ENCODE data around the gene BDNF. TPM values are rescaled to one million over a fixed set of nuclear protein-coding genes. Genes with fewer than 3 reads are reported as not detected.
"Not testable (repeated sequence)": the region's sequence is repeated elsewhere in the genome, so short reads cannot be mapped to it uniquely, and the experiment has no call there.

The BDNF gene
- polyA plus RNA-seq (ENCODE audit: insufficient read length in 10 of 10), result 1 to 10 TPM in 8 of 10 donors, under 1 TPM in 2; 0.83 to 2.3 (median 1.3) TPM
- long read RNA-seq, donor 1, full-length matches to known transcripts, result 3 of 3 reads
- long read RNA-seq, donor 1, partial matches to known transcripts, result 0 of 3 reads
- long read RNA-seq, donor 1, other reads (novel, unspliced or antisense), result 0 of 3 reads
- long read RNA-seq, donor 2, full-length matches to known transcripts, result 2 of 2 reads
- long read RNA-seq, donor 2, partial matches to known transcripts, result 0 of 2 reads
- long read RNA-seq, donor 2, other reads (novel, unspliced or antisense), result 0 of 2 reads
- long read RNA-seq, donor 3, full-length matches to known transcripts, result 1 of 1 reads
- long read RNA-seq, donor 3, partial matches to known transcripts, result 0 of 1 reads
- long read RNA-seq, donor 3, other reads (novel, unspliced or antisense), result 0 of 1 reads
- long read RNA-seq, donor 4, result 0 reads
- long read RNA-seq, donor 5, result 0 reads
- long read RNA-seq, donor 6, result 0 reads
- long read RNA-seq, donor 7, full-length matches to known transcripts, result 2 of 2 reads
- long read RNA-seq, donor 7, partial matches to known transcripts, result 0 of 2 reads
- long read RNA-seq, donor 7, other reads (novel, unspliced or antisense), result 0 of 2 reads
- long read RNA-seq, donor 8, full-length matches to known transcripts, result 4 of 4 reads
- long read RNA-seq, donor 8, partial matches to known transcripts, result 0 of 4 reads
- long read RNA-seq, donor 8, other reads (novel, unspliced or antisense), result 0 of 4 reads
- long read RNA-seq, donor 9, result 0 reads

GRCh38 chr11:27700351-27701301, at the start of gene BDNF:
BDNF (minus strand) TSS chr11:27700455; CDS start chr11:27658564, 41,891 bp downstream.
- DNase-seq, result peak in 2 of 3 donors; percentile 29 to 72

- no peak for DNase-seq
Measured at GRCh38 chr11:27740362-27741013, 40.2 kb upstream of the BDNF start.

GRCh38 chr11:27735281-27735680, 35.0 kb upstream of the BDNF start:
- DNase-seq, result no peak

- DNase-seq, result not testable (repeated sequence)
Measured at GRCh38 chr11:27731803-27732202, 31.5 kb upstream of the BDNF start.

- DNase-seq, result no peak
Measured at GRCh38 chr11:27726981-27727380, 26.7 kb upstream of the BDNF start.

GRCh38 chr11:27723687-27724086, 23.4 kb upstream of the BDNF start:
- DNase-seq, result no peak

- DNase-seq, result no peak
Measured at GRCh38 chr11:27722953-27723344, 22.7 kb upstream of the BDNF start.

GRCh38 chr11:27722117-27722952, 22.1 kb upstream of the BDNF start:
- DNase-seq, result peak in 1 of 3 donors; percentile 29

GRCh38 chr11:27721264-27722116, 21.2 kb upstream of the BDNF start:
- DNase-seq, result no peak

GRCh38 chr11:27720277-27720830, 20.1 kb upstream of the BDNF start:
- peak in 2 of 3 donors; percentile 65 to 77 for DNase-seq

GRCh38 chr11:27719546-27719925, 19.3 kb upstream of the BDNF start:
- DNase-seq, result no peak

- peak in 1 of 3 donors; percentile 41 for DNase-seq
Measured at GRCh38 chr11:27718863-27719545, 18.7 kb upstream of the BDNF start.

- peak in 2 of 3 donors; percentile 39 to 89 for DNase-seq
Measured at GRCh38 chr11:27718346-27718862, 18.1 kb upstream of the BDNF start.

GRCh38 chr11:27717801-27718229, 17.6 kb upstream of the BDNF start:
- no peak for DNase-seq

GRCh38 chr11:27717377-27717776, 17.1 kb upstream of the BDNF start:
- no peak for DNase-seq

GRCh38 chr11:27716835-27717234, 16.6 kb upstream of the BDNF start:
- DNase-seq, result no peak

GRCh38 chr11:27716216-27716615, 16.0 kb upstream of the BDNF start:
- DNase-seq, result no peak

GRCh38 chr11:27711725-27712124, 11.5 kb upstream of the BDNF start:
- no peak for DNase-seq

Measured in muscle of back (tissue), 13 donors.